ENCODE data around the gene WNT11. TPM values are rescaled to one million over a fixed set of nuclear protein-coding genes. Genes with fewer than 3 reads are reported as not detected.

The WNT11 gene
- total RNA-seq, 1 donor from 2014 or later = 1.5 TPM

- DNase-seq (ENCODE audit: low spot score, unreplicated experiment) = no peak
Observed at GRCh38 chr11:76245720-76246119, 39.4 kb upstream of the WNT11 start.

GRCh38 chr11:76244316-76244851 lies 38.1 kb upstream of the WNT11 start:
- peaks cover 37% of the 10 kb centered on the region for H3K27me3 Mint-ChIP-seq

More at GRCh38 chr11:76245720-76246119, 39.4 kb upstream of the WNT11 start:
- Mint-ChIP-seq H3K27ac (no peak overlapping the region), H3K27me3 (peaks cover 33% of the 10 kb centered on the region), H3K36me3 (ENCODE audit: insufficient read depth) (no peaks in the 10 kb centered on the region), H3K4me3 (ENCODE audit: low read depth) (no peak overlapping the region), H3K9me3 (ENCODE audit: low read depth) (no peaks in the 10 kb centered on the region), H3K4me1 (ENCODE audit: low read depth) (peaks cover 2% of the 10 kb centered on the region)
- no peak for TF ChIP-seq CTCF (IDR thresholded peaks at IDR 0.05; ENCODE audit: unreplicated experiment)

GRCh38 chr11:76243957-76244285 lies 37.6 kb upstream of the WNT11 start:
- no peak overlapping the region for H3K27ac Mint-ChIP-seq
- H3K4me3 Mint-ChIP-seq (ENCODE audit: low read depth) = no peak overlapping the region
- H3K27me3 Mint-ChIP-seq = peaks cover 37% of the 10 kb centered on the region

More at GRCh38 chr11:76244316-76244851, 38.1 kb upstream of the WNT11 start:
- TF ChIP-seq CTCF (IDR thresholded peaks at IDR 0.05; ENCODE audit: unreplicated experiment) = no peak
- peaks cover 2% of the 10 kb centered on the region for H3K4me1 Mint-ChIP-seq (ENCODE audit: low read depth)
- no peaks in the 10 kb centered on the region for H3K36me3 Mint-ChIP-seq (ENCODE audit: insufficient read depth)
- DNase-seq (ENCODE audit: low spot score, unreplicated experiment) = no peak
- H3K9me3 Mint-ChIP-seq (ENCODE audit: low read depth) = no peaks in the 10 kb centered on the region
- H3K4me3 Mint-ChIP-seq (ENCODE audit: low read depth) = no peak overlapping the region
- H3K27ac Mint-ChIP-seq = no peak overlapping the region

GRCh38 chr11:76243193-76243956 lies 37.1 kb upstream of the WNT11 start:
- Mint-ChIP-seq H3K4me3 (ENCODE audit: low read depth) (no peak overlapping the region), H3K4me1 (ENCODE audit: low read depth) (peaks cover 2% of the 10 kb centered on the region), H3K36me3 (ENCODE audit: insufficient read depth) (no peaks in the 10 kb centered on the region), H3K9me3 (ENCODE audit: low read depth) (no peaks in the 10 kb centered on the region), H3K27ac (no peak overlapping the region), H3K27me3 (peaks cover 37% of the 10 kb centered on the region)
- no peak for TF ChIP-seq CTCF (IDR thresholded peaks at IDR 0.05; ENCODE audit: unreplicated experiment)
- DNase-seq (ENCODE audit: low spot score, unreplicated experiment) = no peak

More at GRCh38 chr11:76243957-76244285, 37.6 kb upstream of the WNT11 start:
- Mint-ChIP-seq H3K4me1 (ENCODE audit: low read depth) (peaks cover 2% of the 10 kb centered on the region), H3K36me3 (ENCODE audit: insufficient read depth) (no peaks in the 10 kb centered on the region), H3K9me3 (ENCODE audit: low read depth) (no peaks in the 10 kb centered on the region)
- no peak for TF ChIP-seq CTCF (IDR thresholded peaks at IDR 0.05; ENCODE audit: unreplicated experiment)
- DNase-seq (ENCODE audit: low spot score, unreplicated experiment) = no peak

- Mint-ChIP-seq H3K36me3 (ENCODE audit: insufficient read depth) (no peaks in the 10 kb centered on the region), H3K9me3 (ENCODE audit: low read depth) (no peaks in the 10 kb centered on the region), H3K27me3 (peaks cover 42% of the 10 kb centered on the region), H3K4me3 (ENCODE audit: low read depth) (no peak overlapping the region), H3K27ac (no peak overlapping the region), H3K4me1 (ENCODE audit: low read depth) (peaks cover 2% of the 10 kb centered on the region)
- no peak for DNase-seq (ENCODE audit: low spot score, unreplicated experiment)
- TF ChIP-seq CTCF (IDR thresholded peaks at IDR 0.05; ENCODE audit: unreplicated experiment) = no peak
Observed at GRCh38 chr11:76242004-76242779, 35.9 kb upstream of the WNT11 start.

Measured in progenitor cell of endocrine pancreas (in vitro differentiated cells).